Activated CD4-positive, alpha-beta T cell treated with anti-CD3 and anti-CD28 coated beads for 36 hours (primary cell): ENCODE results near the gene BBX. TPM values are rescaled to one million over a fixed set of nuclear protein-coding genes. Genes with fewer than 3 reads are reported as not detected.
"Not testable (repeated sequence)": the region's sequence is repeated elsewhere in the genome, so short reads cannot be mapped to it uniquely, and the experiment has no call there.

ENCODE experiments used
- ATAC-seq: fragments of 200-7000 bp; cut with Tn5 transposase; one replicate; pipeline ENCODE4 v1.10.0; 2021; ENCODE audit warnings: mild to moderate bottlenecking, moderate library complexity
- CTCF ChIA-PET: fragments of 350-600 bp; sonication (Branson Sonifier 250); formaldehyde crosslinking; loops from one replicate; lab custom pipeline; 2021; ENCODE audit warnings: antibody characterized with exemption; lab: Charles Lee
- POLR2A ChIA-PET: fragments of 350-600 bp; sonication (Branson Sonifier 250); formaldehyde crosslinking; loops from one replicate; lab custom pipeline; 2021; ENCODE audit warnings: antibody characterized with exemption, inconsistent platforms; lab: Charles Lee
- DNase-seq: peaks from one replicate; pipeline ENCODE4 v3.0.0-alpha.2; 2020
- H3K27ac Mint-ChIP-seq: one replicate; pipeline ENCODE4 v1.8.0; 2021; ENCODE audit warnings: mixed read lengths
- H3K27me3 Mint-ChIP-seq: one replicate; pipeline ENCODE4 v1.8.0; 2021; ENCODE audit warnings: mixed read lengths
- H3K36me3 Mint-ChIP-seq: one replicate; pipeline ENCODE4 v1.8.0; 2021; ENCODE audit warnings: low read depth, mixed read lengths
- H3K4me1 Mint-ChIP-seq: one replicate; pipeline ENCODE4 v1.8.0; 2021; ENCODE audit warnings: mixed read lengths
- H3K4me3 Mint-ChIP-seq: one replicate; pipeline ENCODE4 v1.8.0; 2021; ENCODE audit warnings: mild to moderate bottlenecking, moderate library complexity, mixed read lengths
- H3K9me3 Mint-ChIP-seq: one replicate; pipeline ENCODE4 v1.8.0; 2021; ENCODE audit warnings: low read depth, mixed read lengths
- intact Hi-C, 2 experiments: fragments of 100-400 bp; cut with DNase I in 1 of 2; cut with micrococcal nuclease in 1 of 2; formaldehyde crosslinking; loops; one replicate each; pipeline versions ENCODE4 v1.14.2 to v1.15.1; 2022 to 2024; cut with DNase I, micrococcal nuclease
- total RNA-seq, 2 experiments: library from RNA; stranded (reverse); gene quantifications; one replicate each; pipeline ENCODE4 v1.2.3, GENCODE V29; 2021

Gene BBX
- total RNA-seq, 2 experiments from 2014 or later: 38.9 to 63.4 TPM

DNA sequence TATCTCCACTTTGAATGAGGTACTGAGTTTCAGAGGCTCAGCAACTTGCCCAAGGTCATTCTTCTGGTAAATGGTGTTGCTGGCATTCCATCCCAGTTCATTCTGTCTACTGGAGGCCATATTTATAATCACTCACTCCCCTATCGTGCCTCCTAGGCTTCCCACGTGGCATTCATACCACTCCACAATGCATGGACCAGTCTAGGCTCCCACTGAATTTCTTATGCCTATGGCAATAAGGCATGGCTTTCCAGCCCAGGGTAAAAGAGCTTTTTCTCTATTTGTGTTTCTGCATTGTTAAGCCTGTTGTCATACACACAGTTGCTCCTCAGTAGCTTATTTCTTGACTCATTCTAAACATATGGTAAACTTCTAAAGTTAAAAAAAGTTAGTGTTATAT is 19.9 kb downstream of the BBX start:
- POLR2A ChIA-PET: no interaction called here

DNA sequence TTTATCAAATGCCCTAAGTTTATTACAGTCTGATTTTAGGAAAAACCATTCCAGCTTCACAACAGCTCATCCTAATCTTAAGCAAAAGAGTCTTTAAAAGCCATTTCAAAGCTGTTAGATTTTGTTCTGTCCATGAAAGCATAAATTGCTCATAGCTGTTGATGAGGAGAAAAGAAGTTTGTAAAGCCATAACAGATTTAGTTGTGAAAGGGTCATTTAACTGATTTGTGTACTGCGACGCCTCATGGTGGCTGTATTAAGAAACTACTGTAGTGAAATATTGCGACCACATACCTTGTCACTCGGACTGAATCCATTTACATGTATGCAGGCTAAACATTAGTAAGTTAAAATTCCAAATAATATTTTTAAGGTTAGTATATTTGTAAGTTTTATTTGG is 20.9 kb downstream of the BBX start:
- intact Hi-C loops: no loop called here
- CTCF ChIA-PET: interaction anchor here (0.5 to 1.6 kb wide), 7 partner anchors 9 to 307 kb away, joined by 3 to 7 read pairs (median 5); no protein-coding TSS in a partner anchor
- Mint-ChIP-seq H3K4me1 (peaks cover 18% of the 10 kb centered on the region), H3K4me3 (no peak overlapping the region), H3K27ac (no peak overlapping the region), H3K27me3 (no peaks in the 10 kb centered on the region), H3K9me3 (peaks cover 2% of the 10 kb centered on the region), H3K36me3 (peaks cover 7% of the 10 kb centered on the region)
- peak; percentile 12 for DNase-seq
- ATAC-seq: no peak
- POLR2A ChIA-PET: no interaction called here

More for the DNA sequence above, 19.9 kb downstream of the BBX start:
- no peak overlapping the region for H3K4me3 Mint-ChIP-seq
- peaks cover 4% of the 10 kb centered on the region for H3K36me3 Mint-ChIP-seq
- H3K27ac Mint-ChIP-seq: no peak overlapping the region
- no peaks in the 10 kb centered on the region for H3K27me3 Mint-ChIP-seq
- intact Hi-C loops: no loop called here
- DNase-seq (no peak), ATAC-seq (no peak)
- H3K4me1 Mint-ChIP-seq: peaks cover 17% of the 10 kb centered on the region
- CTCF ChIA-PET: interaction anchor here (0.9 to 1.6 kb wide), 6 partner anchors 8 to 306 kb away, joined by 3 to 7 read pairs (median 5); no protein-coding TSS in a partner anchor
- no peaks in the 10 kb centered on the region for H3K9me3 Mint-ChIP-seq

DNA sequence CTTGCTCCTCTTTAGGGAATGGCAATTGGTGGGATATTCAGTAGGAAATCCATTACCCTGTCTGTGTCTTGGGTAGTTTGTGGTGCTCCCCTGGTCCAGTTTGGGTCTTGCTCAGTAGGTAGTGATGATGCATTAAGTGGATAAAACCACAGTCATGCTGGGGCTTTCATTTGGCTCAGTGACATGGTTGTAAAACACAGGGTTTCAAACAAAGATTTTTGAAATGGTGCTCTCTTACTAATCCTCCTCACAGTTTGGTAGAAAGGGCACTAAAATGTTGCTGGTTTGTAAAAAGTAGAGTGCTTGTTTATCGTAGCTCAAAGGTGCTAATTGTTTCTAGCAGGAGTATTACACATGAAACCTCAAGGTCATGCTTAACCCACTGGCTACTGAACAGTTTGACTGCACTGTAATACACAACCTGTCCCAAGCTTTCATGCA is 22.9 kb downstream of the BBX start:
- POLR2A ChIA-PET: no interaction called here
- Mint-ChIP-seq H3K36me3 (peaks cover 8% of the 10 kb centered on the region), H3K27me3 (no peaks in the 10 kb centered on the region), H3K9me3 (peaks cover 2% of the 10 kb centered on the region), H3K4me1 (peaks cover 18% of the 10 kb centered on the region), H3K27ac (no peak overlapping the region), H3K4me3 (no peak overlapping the region)
- no peak for DNase-seq
- CTCF ChIA-PET: interaction anchor here (1.0 to 2.0 kb wide), 5 partner anchors 12 to 116 kb away, joined by 3 to 7 read pairs (median 5); no protein-coding TSS in a partner anchor
- ATAC-seq: peak; percentile 44
- intact Hi-C loops: loop anchor here in 1 of 2 experiments (5.0 kb wide), 1 partner anchor 273 kb away; no protein-coding TSS in a partner anchor

DNA sequence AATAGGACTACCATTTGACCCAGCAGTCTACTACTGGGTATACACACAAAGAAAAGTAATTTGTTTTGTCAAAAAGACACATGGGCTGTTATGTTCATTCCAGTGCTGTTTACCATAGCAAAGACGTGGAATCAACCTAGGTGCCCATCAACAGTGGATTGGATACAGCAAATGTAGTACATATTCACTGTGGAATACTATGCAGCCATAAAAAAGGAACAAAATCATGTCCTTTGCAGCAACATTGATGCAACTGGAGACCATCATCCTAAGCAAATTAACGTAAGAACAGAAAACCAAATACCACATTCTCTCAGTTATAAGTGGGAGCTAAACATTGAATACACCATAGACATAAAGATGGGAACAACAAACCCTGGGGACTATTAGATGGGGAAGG is 25.8 kb downstream of the BBX start:
- peaks cover 2% of the 10 kb centered on the region for H3K9me3 Mint-ChIP-seq
- DNase-seq: no peak
- no peak for ATAC-seq
- H3K36me3 Mint-ChIP-seq: peaks cover 7% of the 10 kb centered on the region
- no peak overlapping the region for H3K4me3 Mint-ChIP-seq
- POLR2A ChIA-PET: no interaction called here
- H3K27ac Mint-ChIP-seq: no peak overlapping the region
- peaks cover 21% of the 10 kb centered on the region for H3K4me1 Mint-ChIP-seq
- CTCF ChIA-PET: interaction anchor here (1.2 kb wide), 1 partner anchor 206 kb away, joined by 3 read pairs; no protein-coding TSS in a partner anchor
- intact Hi-C loops: loop anchor here in 1 of 2 experiments (5.0 kb wide), 1 partner anchor 276 kb away; no protein-coding TSS in a partner anchor
- no peaks in the 10 kb centered on the region for H3K27me3 Mint-ChIP-seq

DNA sequence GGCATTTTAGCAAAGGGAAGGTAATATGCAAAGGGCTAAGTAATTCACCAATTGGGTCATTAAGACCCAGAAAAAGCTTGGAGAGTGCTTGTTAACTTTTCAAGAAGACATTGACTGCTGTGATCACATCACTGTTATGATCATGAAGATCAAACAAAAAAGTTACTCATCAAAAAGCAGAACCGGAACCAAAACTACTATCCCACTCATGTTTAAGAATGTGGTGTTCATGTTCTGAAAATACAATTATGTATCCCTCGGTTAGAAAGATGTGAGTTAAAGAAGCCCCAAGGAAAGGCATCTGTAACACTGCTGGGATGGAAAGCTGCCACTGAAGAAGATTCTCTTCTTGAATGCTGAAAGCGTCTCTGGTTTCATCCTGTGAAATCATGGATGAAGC is 32.6 kb downstream of the BBX start:
- Mint-ChIP-seq H3K4me1 (peaks cover 36% of the 10 kb centered on the region), H3K36me3 (no peaks in the 10 kb centered on the region), H3K4me3 (no peak overlapping the region), H3K9me3 (no peaks in the 10 kb centered on the region), H3K27ac (no peak overlapping the region), H3K27me3 (no peaks in the 10 kb centered on the region)
- ChIA-PET CTCF (no interaction called here), POLR2A (no interaction called here)
- peak; percentile 55 for ATAC-seq
- DNase-seq: no peak
- intact Hi-C loops: no loop called here

DNA sequence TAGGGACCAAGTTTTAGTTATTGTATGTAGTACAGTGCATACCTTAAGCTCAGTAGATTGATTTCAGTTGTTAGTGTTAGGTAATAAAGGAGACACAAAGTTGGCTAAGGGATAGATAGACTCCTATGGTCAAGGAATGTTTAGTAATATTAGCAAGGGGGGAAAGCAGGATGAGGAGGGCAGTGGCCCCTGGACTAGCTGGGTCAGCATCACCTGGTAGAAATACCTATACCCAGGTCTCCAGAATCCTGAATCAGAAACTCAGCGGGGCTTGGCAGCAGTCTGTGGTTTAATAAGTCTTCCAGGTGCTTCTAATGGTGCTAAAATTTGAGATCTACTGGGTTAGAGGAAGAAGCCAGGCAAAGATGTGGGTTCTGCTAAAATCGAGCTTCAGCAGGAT is 35.0 kb downstream of the BBX start:
- Mint-ChIP-seq H3K36me3 (no peaks in the 10 kb centered on the region), H3K4me1 (peaks cover 43% of the 10 kb centered on the region), H3K9me3 (no peaks in the 10 kb centered on the region), H3K27me3 (no peaks in the 10 kb centered on the region), H3K27ac (no peak overlapping the region), H3K4me3 (no peak overlapping the region)
- ChIA-PET POLR2A (no interaction called here), CTCF (interaction anchor here (0.7 to 1.7 kb wide), 4 partner anchors 12 to 288 kb away, joined by 3 to 6 read pairs (median 4); no protein-coding TSS in a partner anchor)
- intact Hi-C loops: no loop called here
- no peak for ATAC-seq
- DNase-seq: no peak

DNA sequence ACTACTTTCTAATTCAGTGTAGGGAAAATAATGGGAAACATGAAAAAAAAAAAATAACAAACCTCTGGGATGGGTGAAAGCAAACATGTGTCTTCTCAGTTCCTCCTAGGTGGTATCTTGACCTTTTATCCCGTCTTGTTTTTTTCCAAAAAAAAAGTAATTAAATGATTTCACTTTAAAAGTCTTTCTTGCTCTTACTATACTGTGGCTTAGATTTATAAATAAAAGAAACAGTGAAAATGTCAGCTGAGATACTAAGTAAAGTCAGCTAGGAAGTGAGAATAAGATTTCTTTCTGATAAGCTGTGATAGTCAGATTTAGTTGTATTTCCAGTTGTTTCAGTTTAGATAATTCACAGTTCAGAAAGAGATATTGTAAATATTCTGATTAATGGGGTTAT is 37.4 kb downstream of the BBX start:
- Mint-ChIP-seq H3K36me3 (no peaks in the 10 kb centered on the region), H3K4me1 (peaks cover 42% of the 10 kb centered on the region), H3K4me3 (no peak overlapping the region), H3K27me3 (no peaks in the 10 kb centered on the region), H3K9me3 (no peaks in the 10 kb centered on the region), H3K27ac (no peak overlapping the region)
- intact Hi-C loops: loop anchor here in 1 of 2 experiments (10.0 kb wide), 1 partner anchor 65 kb away; no protein-coding TSS in a partner anchor
- DNase-seq (no peak), ATAC-seq (no peak)
- ChIA-PET CTCF (interaction anchor here (0.8 to 1.8 kb wide), 4 partner anchors 13 to 98 kb away, joined by 3 to 6 read pairs (median 4); no protein-coding TSS in a partner anchor), POLR2A (interaction anchor here (0.7 kb wide), 1 partner anchor 40 kb away, joined by 3 read pairs; no protein-coding TSS in a partner anchor)

DNA sequence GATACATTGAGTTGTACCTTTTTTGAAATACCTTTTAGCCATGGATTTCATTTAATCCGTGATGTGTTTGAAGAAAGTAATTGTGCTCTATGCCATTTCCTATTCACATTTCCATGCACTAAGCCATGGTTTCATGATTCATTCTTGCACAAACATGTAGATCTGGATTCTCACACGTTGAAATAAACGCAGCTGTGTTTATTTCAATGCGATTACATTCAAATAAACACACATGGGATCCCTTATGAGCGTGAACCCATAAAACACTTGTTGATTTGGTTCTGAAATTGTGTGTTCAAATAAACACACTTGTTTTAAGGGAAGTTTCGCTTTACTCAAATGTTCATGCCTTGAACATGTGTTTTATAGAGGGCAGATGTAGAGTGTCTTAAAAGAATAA is 39.2 kb downstream of the BBX start:
- H3K27me3 Mint-ChIP-seq: no peaks in the 10 kb centered on the region
- no peaks in the 10 kb centered on the region for H3K9me3 Mint-ChIP-seq
- POLR2A ChIA-PET: no interaction called here
- no peak overlapping the region for H3K4me3 Mint-ChIP-seq
- ATAC-seq (no peak), DNase-seq (no peak)
- H3K36me3 Mint-ChIP-seq: no peaks in the 10 kb centered on the region
- intact Hi-C loops: loop anchor here in 1 of 2 experiments (10.0 kb wide), 1 partner anchor 63 kb away; no protein-coding TSS in a partner anchor
- peaks cover 42% of the 10 kb centered on the region for H3K4me1 Mint-ChIP-seq
- CTCF ChIA-PET: interaction anchor here (0.6 to 1.2 kb wide), 2 partner anchors 101 to 320 kb away, joined by 3 to 4 read pairs; no protein-coding TSS in a partner anchor
- no peak overlapping the region for H3K27ac Mint-ChIP-seq

DNA sequence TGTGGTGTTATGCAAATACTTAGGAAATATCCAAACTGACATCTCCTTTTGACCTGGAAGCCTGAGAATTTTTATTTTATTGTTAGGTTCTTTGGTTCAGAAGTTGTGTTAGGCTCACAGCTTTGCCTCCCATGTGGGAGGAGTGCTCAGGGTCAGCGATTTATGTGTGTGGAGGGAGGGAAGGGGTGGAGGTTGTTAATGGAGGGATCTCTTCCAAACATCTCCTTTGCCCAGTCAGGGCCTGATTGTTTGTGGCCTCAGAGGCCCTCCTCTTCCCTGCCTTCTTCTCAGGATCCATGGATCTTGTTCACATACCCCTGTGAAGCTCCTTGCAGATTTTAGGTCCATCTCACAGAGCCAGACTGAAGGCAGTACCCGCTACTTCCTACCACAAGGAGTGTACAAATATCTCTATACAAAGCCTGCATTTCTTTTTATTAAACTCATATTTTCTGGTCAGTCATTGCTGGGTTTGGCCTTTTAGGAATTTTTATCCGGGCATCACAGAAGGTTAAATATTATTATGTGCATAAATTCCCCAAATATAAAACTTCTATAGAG is 40.3 kb downstream of the BBX start:
- H3K4me1 Mint-ChIP-seq: peaks cover 42% of the 10 kb centered on the region
- CTCF ChIA-PET: interaction anchor here (1.2 to 1.3 kb wide), 2 partner anchors 12 to 100 kb away, joined by 4 read pairs; no protein-coding TSS in a partner anchor
- intact Hi-C loops: loop anchor here in 1 of 2 experiments (10.0 kb wide), 1 partner anchor 62 kb away; no protein-coding TSS in a partner anchor
- ATAC-seq (no peak), DNase-seq (no peak)
- H3K36me3 Mint-ChIP-seq: no peaks in the 10 kb centered on the region
- no peaks in the 10 kb centered on the region for H3K27me3 Mint-ChIP-seq
- no peak overlapping the region for H3K27ac Mint-ChIP-seq
- H3K9me3 Mint-ChIP-seq: no peaks in the 10 kb centered on the region
- H3K4me3 Mint-ChIP-seq: no peak overlapping the region
- POLR2A ChIA-PET: no interaction called here

DNA sequence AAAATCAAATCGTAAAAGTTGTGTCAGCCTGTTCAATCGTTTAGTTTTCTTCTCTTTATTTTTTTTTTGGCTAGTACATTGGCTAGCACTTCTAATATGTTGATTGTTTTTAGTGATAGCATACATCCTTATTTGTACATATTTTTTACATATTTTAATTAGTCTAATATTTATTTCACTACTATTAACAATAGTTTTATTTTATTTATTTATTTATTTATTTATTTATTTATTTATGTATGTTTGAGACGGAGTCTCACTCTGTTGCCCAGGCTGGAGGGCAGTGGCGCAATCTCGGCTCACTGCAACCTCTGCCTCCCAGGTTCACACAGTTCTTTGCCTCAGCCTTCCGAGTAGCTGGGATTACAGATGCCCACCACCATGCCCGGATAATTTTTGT is 42.5 kb downstream of the BBX start:
- H3K9me3 Mint-ChIP-seq, H3K27me3 Mint-ChIP-seq, ATAC-seq, H3K4me3 Mint-ChIP-seq, H3K36me3 Mint-ChIP-seq, POLR2A ChIA-PET, H3K27ac Mint-ChIP-seq, DNase-seq: not testable (repeated sequence)
- peaks cover 29% of the 10 kb centered on the region for H3K4me1 Mint-ChIP-seq
- intact Hi-C loops: loop anchor here in 1 of 2 experiments (10.0 kb wide), 1 partner anchor 60 kb away; no protein-coding TSS in a partner anchor
- CTCF ChIA-PET: interaction anchor here (0.8 kb wide), 1 partner anchor 9 kb away, joined by 3 read pairs; no protein-coding TSS in a partner anchor

DNA sequence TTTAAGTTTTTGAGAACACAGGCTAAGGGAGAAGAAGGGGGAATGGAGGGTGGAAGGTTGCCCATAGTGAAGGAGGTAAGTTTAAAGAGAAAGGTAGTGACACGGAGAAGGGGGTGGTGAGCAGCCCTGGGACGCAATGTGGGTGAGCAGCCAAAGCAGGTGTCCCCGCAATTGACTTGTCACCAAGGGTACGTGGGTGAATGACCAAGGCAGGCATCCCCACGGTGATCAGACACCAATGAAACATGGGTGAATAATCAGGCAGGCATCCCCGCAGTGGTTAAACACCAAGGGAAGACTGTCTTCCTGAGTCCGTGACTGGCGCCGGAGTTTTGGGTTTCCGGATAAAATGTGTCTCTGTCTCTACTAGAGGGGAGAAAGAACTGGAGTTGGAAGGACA is 48.3 kb downstream of the BBX start:
- H3K27ac Mint-ChIP-seq: not testable (repeated sequence)

More for the DNA sequence above, 48.3 kb downstream of the BBX start:
- DNase-seq, H3K27me3 Mint-ChIP-seq, ATAC-seq, H3K36me3 Mint-ChIP-seq, H3K4me3 Mint-ChIP-seq, CTCF ChIA-PET, H3K9me3 Mint-ChIP-seq, POLR2A ChIA-PET: not testable (repeated sequence)
- intact Hi-C loops: loop anchor here in 1 of 2 experiments (5.0 kb wide), 1 partner anchor 171 kb away; no protein-coding TSS in a partner anchor
- peaks cover 13% of the 10 kb centered on the region for H3K4me1 Mint-ChIP-seq
